H1 (cell line): ENCODE measurements around the gene BTAF1. TPM values are rescaled to one million over a fixed set of nuclear protein-coding genes. Genes with fewer than 3 reads are reported as not detected.

Experiments used
- CHD1 ChIP-seq: IDR thresholded peaks from 2 replicates; pipeline ENCODE4 v1.6.1; 2012; ENCODE audit warnings: low read depth, low read length, improper control_type of control experiment
- GABPA ChIP-seq: IDR thresholded peaks from 2 replicates; pipeline ENCODE4 v1.6.1; 2011; ENCODE audit warnings: mild to moderate bottlenecking, low read length, moderate library complexity, borderline replicate concordance; ENCODE audit not compliant: insufficient read depth
- SAP30 ChIP-seq: fragments of 300-600 bp; sonication (generic); IDR thresholded peaks from 2 replicates; pipeline ENCODE4 v1.7.1; 2012; ENCODE audit warnings: low read length, moderate library complexity, mild to moderate bottlenecking, inconsistent platforms; ENCODE audit not compliant: insufficient read depth, insufficient replicate concordance
- SRF ChIP-seq: IDR thresholded peaks from 2 replicates; pipeline ENCODE4 v1.6.1; 2011; ENCODE audit warnings: mild to moderate bottlenecking, low read depth, low read length, moderate library complexity
- polyA plus RNA-seq, 7 experiments: library from polyadenylated mRNA; depleted of rRNA in 3 of 7; stranded (reverse) in 5 of 7; unstranded in 2 of 7; fragments of >200 nt in 5 of 7; fragments of 200-250 nt in 2 of 7; gene quantifications; 1 replicate in 5 of 7; 2 replicates in 1 of 7; 4 replicates in 1 of 7; pipeline versions ENCODE4 v1.2.1 to v1.2.3, GENCODE V29; 2011 to 2013; ENCODE audit warnings: missing spikeins in 2 of 7, mixed read lengths in 2 of 7
- total RNA-seq: library from RNA; stranded (reverse); fragmentation: NEBNext Ultra II Directional; extraction: Animal tissue kit (Norgen Biotek cat#: 25700); gene quantifications from 2 replicates; pipeline ENCODE4 v1.2.1, GENCODE V29; 2021

The BTAF1 gene
- total and polyA plus RNA-seq, 2 of the 8 experiments (the other 6 are each of a cell fraction or from before 2014, with no cell fraction given), result 24.5 to 39.1 TPM

DNA sequence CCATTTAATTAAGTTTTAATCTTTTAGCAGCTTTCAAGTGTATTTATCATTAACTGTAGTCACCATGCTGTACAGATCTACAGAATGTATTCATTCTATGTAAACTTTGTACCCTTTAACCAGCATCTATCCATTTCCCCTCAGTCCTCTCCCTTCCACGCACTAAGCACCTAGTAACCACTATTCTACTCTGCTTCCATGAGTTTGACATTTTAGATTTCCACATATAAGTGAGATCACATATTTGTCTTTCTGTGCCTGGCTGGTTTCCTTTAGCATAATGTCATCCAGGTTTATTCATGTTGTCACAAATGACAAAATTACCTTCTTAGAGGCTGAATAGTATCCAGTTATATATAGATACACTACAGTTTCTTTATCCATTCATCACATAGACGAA is 79.7 kb downstream of the BTAF1 start (continued):
- TF ChIP-seq SAP30, result no peak
- TF ChIP-seq GABPA, result no peak
- no peak for TF ChIP-seq SRF
- TF ChIP-seq CHD1, result no peak
